Heart left ventricle (tissue), 11 donors: Measurements from ENCODE around the gene PMCH. TPM values are rescaled to one million over a fixed set of nuclear protein-coding genes. Genes with fewer than 3 reads are reported as not detected.

Source experiments
- polyA plus RNA-seq, 2 donors: library from polyadenylated mRNA; stranded (reverse); fragments of 200-250 nt; gene quantifications; one replicate each; pipeline ENCODE4 v1.2.3, GENCODE V29; 2013
- total RNA-seq, 9 donors: library from RNA; depleted of rRNA in 2 of 9; stranded (reverse); fragments of >200 nt in 2 of 9; fragmentation: NEBNext Ultra II Directional in 3 of 9; extraction: Animal tissue kit (Norgen Biotek cat#: 25700) in 3 of 9; gene quantifications; one replicate each; pipeline versions ENCODE4 v1.1.0 to v1.2.4, GENCODE V29; 2016 to 2023
- donor health status: ischemic (EF 13 %, LVEDD 7.1; RV severe dilation, severe dysfunction).
- donor health status: healthy with polysubstance abuse.
- donor health status: DM: no; HTN: yes; CAD: no.
- donor health status: DM: no; HTN: no; CAD: no.
- donor health status: ischemic (EF 25% LVEDD 5.7; RV mildly dilated, moderate dysfunction).
- donor health status: healthy.
- donor health status: DM: yes; HTN: yes; CAD: no.
- donor health status: PGD.
- donor health status: nonischemic (EF 23%, LVEDD 6.1; RV moderate dilation, normal function).

PMCH gene
- total and polyA plus RNA-seq, 11 donors: not detected

Other genes with a start within 250 kb of the PMCH start
- gene WASHC3, start 135.8 kb downstream of the PMCH start, total RNA-seq: 10 to 100 TPM; 34.8 to 65.5 (median 40.9) TPM
- 10 to 100 TPM; 49.2 to 58.1 TPM for gene WASHC3, start 135.8 kb downstream of the PMCH start, polyA plus RNA-seq
- 10 to 100 TPM in 8 of 9 donors, 1 to 10 TPM in 1; 7.6 to 26.2 (median 16.1) TPM for gene NUP37, start 77.7 kb downstream of the PMCH start, total RNA-seq
- gene NUP37, start 77.7 kb downstream of the PMCH start, polyA plus RNA-seq: 10 to 100 TPM in 1 of 2 donors, 1 to 10 TPM in 1; 9.0 to 18.9 TPM
- 1 to 10 TPM in 2 of 9 donors, under 1 TPM in 6, not detected in 1; 0.25 to 2.3 (median 0.49) TPM for gene PARPBP, start 77.7 kb downstream of the PMCH start, total RNA-seq
- gene PARPBP, start 77.7 kb downstream of the PMCH start, polyA plus RNA-seq: under 1 TPM; 0.19 to 0.54 TPM